H1 (cell line): ENCODE measurements around the gene NR4A3. TPM values are rescaled to one million over a fixed set of nuclear protein-coding genes. Genes with fewer than 3 reads are reported as not detected.

Experiments used
- CTCF ChIA-PET: fragments of 300-600 bp; sonication (Branson Sonifier 250); formaldehyde crosslinking; loops from one replicate; lab custom pipeline; 2021; ENCODE audit not compliant: partially characterized antibody; lab: Charles Lee
- POLR2A ChIA-PET: fragments of 300-600 bp; sonication (Branson Sonifier 250); formaldehyde crosslinking; loops from one replicate; lab custom pipeline; 2021; ENCODE audit warnings: inconsistent platforms; ENCODE audit not compliant: partially characterized antibody; lab: Charles Lee
- DNase-seq, 2 experiments: peaks; one replicate each; pipeline versions ENCODE4 v3.0.0 to v3.0.0-alpha.2; 2010 to 2022; ENCODE audit warnings: low spot score in 2 of 2, low read depth in 1 of 2, mixed read lengths in 1 of 2
- FAIRE-seq: peaks from 2 replicates; lab custom pipeline; 2011; peaks lifted over from hg19 to GRCh38; lab: Jason Lieb, UNC
- H2AFZ ChIP-seq: 2 replicates; pipeline ENCODE4 v1.8.1; 2012; ENCODE audit warnings: low read length, inconsistent platforms
- H2AK5ac ChIP-seq: 2 replicates; pipeline ENCODE4 v1.6.1; 2013; ENCODE audit warnings: low read depth, low read length
- H2BK120ac ChIP-seq: replicated peaks from 2 replicates; pipeline ENCODE3; 2013; ENCODE audit warnings: low read depth, low read length, inconsistent platforms
- H2BK12ac ChIP-seq: 2 replicates; pipeline ENCODE4 v1.6.1; 2013; ENCODE audit warnings: low read depth, low read length
- H2BK15ac ChIP-seq: 2 replicates; pipeline ENCODE4 v1.6.1; 2013; ENCODE audit warnings: low read length
- H2BK20ac ChIP-seq: 2 replicates; pipeline ENCODE4 v1.6.1; 2013; ENCODE audit warnings: low read length
- H2BK5ac ChIP-seq: 2 replicates; pipeline ENCODE4 v1.6.1; 2013; ENCODE audit warnings: low read depth, low read length
- H3K14ac ChIP-seq: 2 replicates; pipeline ENCODE4 v1.6.1; 2013; ENCODE audit warnings: inconsistent platforms; ENCODE audit not compliant: insufficient read length
- H3K18ac ChIP-seq: 2 replicates; pipeline ENCODE4 v1.6.1; 2013; ENCODE audit warnings: low read length; ENCODE audit errors: extremely low read depth
- H3K23ac ChIP-seq: 2 replicates; pipeline ENCODE4 v1.6.1; 2013; ENCODE audit warnings: inconsistent platforms; ENCODE audit not compliant: insufficient read length
- H3K23me2 ChIP-seq: 2 replicates; pipeline ENCODE4 v1.6.1; 2013; ENCODE audit warnings: low read depth, low read length
- H3K27ac ChIP-seq: 2 replicates; pipeline ENCODE4 v1.6.1; 2011; ENCODE audit warnings: low read depth, low read length, inconsistent platforms
- H3K27me3 ChIP-seq, 4 experiments: replicated peaks in 1 of 4; 1 replicate in 1 of 4; 2 replicates in 3 of 4; pipeline versions ENCODE4 v1.6.1 to v1.8.1; 2011 to 2013; ENCODE audit warnings: low read length in 3 of 4, mild to moderate bottlenecking in 3 of 4, inconsistent platforms in 2 of 4, mixed read lengths in 2 of 4, moderate library complexity in 1 of 4; ENCODE audit not compliant: control insufficient read depth in 3 of 4, insufficient read depth in 3 of 4; ENCODE audit errors: extremely low read depth in 1 of 4
- H3K36me3 ChIP-seq, 4 experiments: 2 replicates each; pipeline versions ENCODE4 v1.6.1 to v1.8.1; 2011 to 2013; ENCODE audit warnings: mild to moderate bottlenecking in 4 of 4, low read length in 3 of 4, moderate library complexity in 2 of 4, control low read depth in 1 of 4, inconsistent platforms in 1 of 4; ENCODE audit not compliant: insufficient read depth in 4 of 4, control insufficient read depth in 2 of 4
- H3K4ac ChIP-seq: replicated peaks from 2 replicates; pipeline ENCODE3; 2013; ENCODE audit warnings: low read length, low read depth, mixed read lengths, inconsistent platforms; ENCODE audit not compliant: insufficient read length
- H3K4me1 ChIP-seq, 4 experiments: replicated peaks in 1 of 4; 1 replicate in 1 of 4; 2 replicates in 3 of 4; pipeline versions ENCODE4 v1.6.1 to v1.8.1; 2011 to 2013; ENCODE audit warnings: low read length in 3 of 4, inconsistent platforms in 2 of 4, mixed read lengths in 1 of 4; ENCODE audit not compliant: insufficient read depth in 4 of 4, control insufficient read depth in 3 of 4
- H3K4me2 ChIP-seq, 2 experiments: 2 replicates each; pipeline versions ENCODE4 v1.6.1 to v1.8.1; 2011 to 2013; ENCODE audit warnings: low read depth in 2 of 2, low read length in 2 of 2, control low read depth in 1 of 2, inconsistent platforms in 1 of 2, mild to moderate bottlenecking in 1 of 2; ENCODE audit not compliant: insufficient read depth in 1 of 2
- H3K4me3 ChIP-seq, 4 experiments: fragments of 200-600, 300-600 bp in 1 of 4; sonication (generic), shearing (Covaris generic), sonication (Bioruptor Twin) in 1 of 4; 2 replicates each; pipeline versions ENCODE4 v1.5.1 to v1.8.1; 2011 to 2016; ENCODE audit warnings: low read length in 4 of 4, low read depth in 3 of 4, control low read depth in 2 of 4, inconsistent platforms in 2 of 4, mild to moderate bottlenecking in 2 of 4, mixed read lengths in 1 of 4, moderate library complexity in 1 of 4; ENCODE audit not compliant: insufficient read depth in 2 of 4; ENCODE audit errors: extremely low read depth in 1 of 4
- H3K56ac ChIP-seq: replicated peaks from 2 replicates; pipeline ENCODE3; 2013; ENCODE audit warnings: low read depth, mild to moderate bottlenecking, mixed read lengths, low read length, inconsistent platforms; ENCODE audit not compliant: insufficient read length
- H3K79me1 ChIP-seq: 2 replicates; pipeline ENCODE4 v1.6.1; 2013; ENCODE audit warnings: low read depth, low read length, control low read depth
- H3K79me2 ChIP-seq, 2 experiments: 2 replicates each; pipeline versions ENCODE4 v1.6.1 to v1.8.1; 2012 to 2013; ENCODE audit warnings: low read length in 2 of 2, mild to moderate bottlenecking in 2 of 2, inconsistent platforms in 1 of 2; ENCODE audit not compliant: insufficient read depth in 2 of 2, control insufficient read depth in 1 of 2
- H3K9ac ChIP-seq, 4 experiments: replicated peaks in 1 of 4; 1 replicate in 1 of 4; 2 replicates in 3 of 4; pipeline versions ENCODE4 v1.6.1 to v1.8.1; 2011 to 2013; ENCODE audit warnings: low read depth in 3 of 4, low read length in 3 of 4, control low read depth in 2 of 4, mild to moderate bottlenecking in 2 of 4, moderate library complexity in 2 of 4, inconsistent platforms in 1 of 4; ENCODE audit errors: extremely low read depth in 1 of 4
- H3K9me3 ChIP-seq, 2 experiments: 2 replicates each; pipeline versions ENCODE4 v1.6.1 to v1.8.1; 2012 to 2013; ENCODE audit warnings: mild to moderate bottlenecking in 2 of 2, moderate library complexity in 2 of 2, control low read depth in 1 of 2, inconsistent platforms in 1 of 2, low read depth in 1 of 2, low read length in 1 of 2, mixed read lengths in 1 of 2; ENCODE audit not compliant: insufficient read depth in 2 of 2
- H4K20me1 ChIP-seq, 2 experiments: replicated peaks in 1 of 2; 2 replicates each; pipeline versions ENCODE3 to v1.8.1; 2011 to 2013; ENCODE audit warnings: inconsistent platforms in 2 of 2, low read length in 2 of 2, mild to moderate bottlenecking in 1 of 2; ENCODE audit not compliant: insufficient read depth in 2 of 2, control insufficient read depth in 1 of 2
- H4K5ac ChIP-seq: 2 replicates; pipeline ENCODE4 v1.6.1; 2013; ENCODE audit warnings: low read length, low read depth, mixed read lengths, inconsistent platforms; ENCODE audit not compliant: insufficient read length
- H4K8ac ChIP-seq: 2 replicates; pipeline ENCODE4 v1.8.0; 2013; ENCODE audit warnings: mild to moderate bottlenecking, moderate library complexity, low read length, inconsistent platforms; ENCODE audit not compliant: insufficient read depth; ENCODE audit errors: extremely low read depth
- H4K91ac ChIP-seq: replicated peaks from 2 replicates; pipeline ENCODE3; 2013; ENCODE audit warnings: low read length, mixed read lengths, inconsistent platforms; ENCODE audit not compliant: insufficient read length
- CHD1 ChIP-seq: IDR thresholded peaks from 2 replicates; pipeline ENCODE4 v1.6.1; 2012; ENCODE audit warnings: low read depth, low read length, improper control_type of control experiment
- WGBS, 2 experiments: shearing (Covaris generic) in 1 of 2; methylation state at CpG; one replicate each; pipeline versions ENCODE4 v1.1.6 to v1.1.7; 2013 to 2015; ENCODE audit warnings: low lambda C conversion rate in 2 of 2, mixed read lengths in 2 of 2, inconsistent platforms in 1 of 2, low coverage in 1 of 2, missing lambda C conversion rate in 1 of 2; ENCODE audit not compliant: insufficient replicate concordance in 2 of 2, insufficient coverage in 1 of 2, insufficient read length in 1 of 2; ENCODE audit errors: extremely low coverage in 1 of 2, missing lambda C conversion rate in 1 of 2; 5-methylcytosine and 5-hydroxymethylcytosine counted together
- polyA plus RNA-seq, 7 experiments: library from polyadenylated mRNA; depleted of rRNA in 3 of 7; stranded (reverse) in 5 of 7; unstranded in 2 of 7; fragments of >200 nt in 5 of 7; fragments of 200-250 nt in 2 of 7; gene quantifications; 1 replicate in 5 of 7; 2 replicates in 1 of 7; 4 replicates in 1 of 7; pipeline versions ENCODE4 v1.2.1 to v1.2.3, GENCODE V29; 2011 to 2013; ENCODE audit warnings: missing spikeins in 2 of 7, mixed read lengths in 2 of 7
- total RNA-seq: library from RNA; stranded (reverse); fragmentation: NEBNext Ultra II Directional; extraction: Animal tissue kit (Norgen Biotek cat#: 25700); gene quantifications from 2 replicates; pipeline ENCODE4 v1.2.1, GENCODE V29; 2021
- TF ChIP-seq, protein P1 (sequence below): IDR thresholded peaks from 2 replicates; pipeline ENCODE4 v1.6.1; 2011; ENCODE audit warnings: low read depth, mild to moderate bottlenecking, low read length; ENCODE audit not compliant: insufficient read depth

Gene NR4A3
- total and polyA plus RNA-seq, 2 of the 8 experiments (the other 6 are each of a cell fraction or from before 2014, with no cell fraction given): 0.05 to 0.30 TPM

DNA sequence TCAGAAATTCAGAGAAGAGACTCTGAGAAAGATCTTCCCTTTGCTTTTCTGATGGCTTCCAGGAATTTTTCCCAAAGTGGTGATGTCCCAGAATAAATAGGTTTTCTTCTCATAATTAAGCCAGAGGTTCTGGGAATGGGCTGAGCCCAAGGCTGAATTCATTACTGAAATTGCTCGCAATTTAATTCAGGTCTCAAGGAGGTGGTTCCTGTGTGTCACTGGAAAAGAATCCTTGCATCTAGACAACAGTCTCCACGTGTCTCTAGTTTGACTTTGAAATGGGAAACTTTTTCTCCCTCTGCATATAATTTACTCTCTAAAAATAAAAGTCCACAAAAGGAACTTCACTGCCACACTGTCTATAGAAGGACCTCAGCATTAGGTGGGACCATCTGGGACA lies 57.0 kb downstream of the NR4A3 start:
- Histone ChIP-seq H4K5ac (no peak overlapping the region), H3K56ac (no peak overlapping the region), H3K4me2 (no peak overlapping the region), H4K91ac (no peak overlapping the region), H2BK15ac (no peak overlapping the region), H4K20me1 (no peaks in the 10 kb centered on the region), H3K4ac (no peak overlapping the region), H2BK20ac (no peak overlapping the region), H2AFZ (no peak overlapping the region), H3K18ac (no peak overlapping the region), H3K9me3 (no peaks in the 10 kb centered on the region), H4K8ac (no peak overlapping the region), H2BK5ac (no peak overlapping the region), H3K27me3 (no peaks in the 10 kb centered on the region), H3K23me2 (no peaks in the 10 kb centered on the region), H3K14ac (no peak overlapping the region), H3K4me3 (no peak overlapping the region), H3K4me1 (no peaks in the 10 kb centered on the region), H3K79me1 (no peaks in the 10 kb centered on the region), H3K23ac (no peak overlapping the region), H3K27ac (no peak overlapping the region), H2AK5ac (no peak overlapping the region), H3K79me2 (no peaks in the 10 kb centered on the region), H3K9ac (no peak overlapping the region), H2BK120ac (no peak overlapping the region), H2BK12ac (no peak overlapping the region), H3K36me3 (no peaks in the 10 kb centered on the region; a peak in 1 of 8 replicates)
- no peak for FAIRE-seq
- whole genome bisulfite sequencing, 2 experiments: 86% methylated on average over 2 of the region's 2 CpGs; no CpG with 5 or more reads in 1 of the 2 experiments
- no peak for DNase-seq
- ChIA-PET CTCF (no interaction called here), POLR2A (no interaction called here)
- TF ChIP-seq CHD1: no peak
- TF ChIP-seq, protein P1, sequence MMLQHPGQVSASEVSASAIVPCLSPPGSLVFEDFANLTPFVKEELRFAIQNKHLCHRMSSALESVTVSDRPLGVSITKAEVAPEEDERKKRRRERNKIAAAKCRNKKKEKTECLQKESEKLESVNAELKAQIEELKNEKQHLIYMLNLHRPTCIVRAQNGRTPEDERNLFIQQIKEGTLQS: no peak
